Adrenal gland (tissue), 5 donors: Measurements from ENCODE around the gene RGSL1.

Experiments used
- CTCF ChIP-seq, 6 experiments: fragments of 450-650 bp in 4 of 6; fragments of 200-600 bp in 2 of 6; sonication (generic) in 1 of 6; IDR thresholded peaks; 1 replicate in 5 of 6; 2 replicates in 1 of 6; pipeline versions ENCODE4 v1.5.1 to v1.8.0; 2016 to 2021; ENCODE audit warnings: antibody characterized with exemption in 6 of 6, mild to moderate bottlenecking in 2 of 6, moderate library complexity in 1 of 6
- POLR2A ChIP-seq, 2 donors: fragments of 450-650 bp; IDR thresholded peaks; one replicate each; pipeline ENCODE4 v1.6.1; 2017; ENCODE audit warnings: antibody characterized with exemption in 2 of 2, mild to moderate bottlenecking in 2 of 2, moderate library complexity in 1 of 2
- donor health status: DM: no; HTN: no; CAD: no.

GRCh38 chr1:182507685-182508084 lies 57.7 kb downstream of the RGSL1 start:
- no peak for TF ChIP-seq POLR2A (IDR thresholded peaks at IDR 0.05)
- TF ChIP-seq CTCF (IDR thresholded peaks at IDR 0.05), result no peak
